ENCODE measurements around the gene ZRANB3. TPM values are rescaled to one million over a fixed set of nuclear protein-coding genes. Genes with fewer than 3 reads are reported as not detected.

The ZRANB3 gene
- total and polyA plus RNA-seq, 8 donors, result 0.91 to 6.1 (median 4.1) TPM

- FAIRE-seq, result no peak
- no peak for ATAC-seq
- TF ChIP-seq CTCF (IDR thresholded peaks at IDR 0.05), result no peak
- Histone ChIP-seq H3K27ac (no peak overlapping the region), H3K4me1 (no peaks in the 10 kb centered on the region), H3K36me3 (no peaks in the 10 kb centered on the region), H3K9me3 (no peaks in the 10 kb centered on the region), H3K4me3 (no peak overlapping the region), H3K27me3 (no peaks in the 10 kb centered on the region)
- no peak for DNase-seq
- 63 to 71% methylated on average over 1 of the region's 1 CpG for WGBS, 2 donors
- intact Hi-C loops (cut with DNase I), result no loop called here
Observed at GRCh38 chr2:135317375-135317774, 213.6 kb downstream of the ZRANB3 start.

- intact Hi-C loops (cut with DNase I), result no loop called here
- Histone ChIP-seq H3K27me3 (no peaks in the 10 kb centered on the region), H3K36me3 (no peaks in the 10 kb centered on the region), H3K4me1 (no peaks in the 10 kb centered on the region), H3K4me3 (no peak overlapping the region), H3K27ac (no peak overlapping the region), H3K9me3 (no peaks in the 10 kb centered on the region)
- 98 to 99% methylated on average over 2 of the region's 2 CpGs for WGBS, 2 donors
- no peak for DNase-seq
- no peak for TF ChIP-seq CTCF (IDR thresholded peaks at IDR 0.05)
- no peak for ATAC-seq
- FAIRE-seq, result no peak
Observed at GRCh38 chr2:135311962-135312361, 219.1 kb downstream of the ZRANB3 start.

GRCh38 chr2:135311268-135311667 lies 219.8 kb downstream of the ZRANB3 start:
- intact Hi-C loops (cut with DNase I), result no loop called here
- no peak overlapping the region for H3K4me3 ChIP-seq
- no peaks in the 10 kb centered on the region for H3K36me3 ChIP-seq
- no peak for TF ChIP-seq CTCF (IDR thresholded peaks at IDR 0.05)
- no peak for FAIRE-seq
- H3K27ac ChIP-seq, result no peak overlapping the region
- no peaks in the 10 kb centered on the region for H3K9me3 ChIP-seq
- no peaks in the 10 kb centered on the region for H3K27me3 ChIP-seq
- no peaks in the 10 kb centered on the region for H3K4me1 ChIP-seq
- ATAC-seq, result no peak
- 97 to 98% methylated on average over 3 of the region's 3 CpGs for WGBS, 2 donors
- DNase-seq, result no peak

- no peak for ATAC-seq
- no peak for TF ChIP-seq CTCF (IDR thresholded peaks at IDR 0.05)
- no peak for DNase-seq
- no peak overlapping the region for H3K27ac ChIP-seq
- H3K36me3 ChIP-seq, result no peaks in the 10 kb centered on the region
- no peaks in the 10 kb centered on the region for H3K27me3 ChIP-seq
- H3K4me3 ChIP-seq, result no peak overlapping the region
- 95 to 96% methylated on average over 4 of the region's 4 CpGs for WGBS, 2 donors
- H3K4me1 ChIP-seq, result no peaks in the 10 kb centered on the region
- FAIRE-seq, result no peak
- no peaks in the 10 kb centered on the region for H3K9me3 ChIP-seq
- intact Hi-C loops (cut with DNase I), result no loop called here
Observed at GRCh38 chr2:135304694-135305093, 226.3 kb downstream of the ZRANB3 start.

GRCh38 chr2:135299658-135300244 lies 231.3 kb downstream of the ZRANB3 start:
- no peak for FAIRE-seq
- no peaks in the 10 kb centered on the region for H3K9me3 ChIP-seq
- intact Hi-C loops (cut with DNase I), result no loop called here
- no peak overlapping the region for H3K27ac ChIP-seq
- no peaks in the 10 kb centered on the region for H3K27me3 ChIP-seq
- WGBS, 2 donors, result 96 to 98% methylated on average over 1 of the region's 1 CpG
- no peaks in the 10 kb centered on the region for H3K36me3 ChIP-seq
- ATAC-seq, result no peak
- no peaks in the 10 kb centered on the region for H3K4me1 ChIP-seq
- no peak for TF ChIP-seq CTCF (IDR thresholded peaks at IDR 0.05)
- no peak for DNase-seq
- H3K4me3 ChIP-seq, result no peak overlapping the region
